Neural crest cell (in vitro differentiated cells): ENCODE results near the gene MB21D2. TPM values are rescaled to one million over a fixed set of nuclear protein-coding genes. Genes with fewer than 3 reads are reported as not detected.
"Not testable (repeated sequence)": the region's sequence is repeated elsewhere in the genome, so short reads cannot be mapped to it uniquely, and the experiment has no call there.

Source experiments
- DNase-seq: peaks from one replicate; pipeline ENCODE4 v3.0.0; 2021; ENCODE audit warnings: low read depth, mixed read lengths, low spot score
- H3K27ac Mint-ChIP-seq: one replicate; pipeline ENCODE4 v1.8.0; 2021; ENCODE audit warnings: mild to moderate bottlenecking, mixed read lengths; ENCODE audit not compliant: unreplicated experiment
- H3K27me3 Mint-ChIP-seq: 2 replicates; pipeline ENCODE4 v1.8.0; 2021; ENCODE audit warnings: low read depth, mild to moderate bottlenecking, mixed read lengths
- H3K36me3 Mint-ChIP-seq: 2 replicates; pipeline ENCODE4 v1.8.0; 2021; ENCODE audit warnings: low read depth, mild to moderate bottlenecking, mixed read lengths
- H3K4me1 Mint-ChIP-seq: 2 replicates; pipeline ENCODE4 v1.8.0; 2021; ENCODE audit warnings: mixed read lengths
- H3K4me3 Mint-ChIP-seq: one replicate; pipeline ENCODE4 v1.8.0; 2021; ENCODE audit warnings: mild to moderate bottlenecking, mixed read lengths
- H3K9me3 Mint-ChIP-seq: 2 replicates; pipeline ENCODE4 v1.8.0; 2021; ENCODE audit warnings: mixed read lengths
- CTCF ChIP-seq: fragments of 200-600 bp; sonication (generic); conservative IDR thresholded peaks from 2 replicates; pipeline ENCODE4 v1.5.0; 2021; ENCODE audit warnings: antibody characterized with exemption, mild to moderate bottlenecking
- long read RNA-seq: library from polyadenylated mRNA; unstranded; transcript quantifications from one replicate; pipeline ENCODE4 v2.0.0, GENCODE V29; 2020
- total RNA-seq: library from RNA; stranded (reverse); gene quantifications from 2 replicates; pipeline ENCODE4 v1.2.1, GENCODE V29; 2021

Gene MB21D2
- total RNA-seq: 4.9 and 5.5 TPM in 2 replicates
- long read RNA-seq, transcript MB21D2-201 (2 exons, 3,368 nt): major isoform, 21 of 23 reads
- long read RNA-seq, partial matches to known transcripts: 2 of 23 reads
- long read RNA-seq, other reads (novel, unspliced or antisense): 0 of 23 reads

DNA sequence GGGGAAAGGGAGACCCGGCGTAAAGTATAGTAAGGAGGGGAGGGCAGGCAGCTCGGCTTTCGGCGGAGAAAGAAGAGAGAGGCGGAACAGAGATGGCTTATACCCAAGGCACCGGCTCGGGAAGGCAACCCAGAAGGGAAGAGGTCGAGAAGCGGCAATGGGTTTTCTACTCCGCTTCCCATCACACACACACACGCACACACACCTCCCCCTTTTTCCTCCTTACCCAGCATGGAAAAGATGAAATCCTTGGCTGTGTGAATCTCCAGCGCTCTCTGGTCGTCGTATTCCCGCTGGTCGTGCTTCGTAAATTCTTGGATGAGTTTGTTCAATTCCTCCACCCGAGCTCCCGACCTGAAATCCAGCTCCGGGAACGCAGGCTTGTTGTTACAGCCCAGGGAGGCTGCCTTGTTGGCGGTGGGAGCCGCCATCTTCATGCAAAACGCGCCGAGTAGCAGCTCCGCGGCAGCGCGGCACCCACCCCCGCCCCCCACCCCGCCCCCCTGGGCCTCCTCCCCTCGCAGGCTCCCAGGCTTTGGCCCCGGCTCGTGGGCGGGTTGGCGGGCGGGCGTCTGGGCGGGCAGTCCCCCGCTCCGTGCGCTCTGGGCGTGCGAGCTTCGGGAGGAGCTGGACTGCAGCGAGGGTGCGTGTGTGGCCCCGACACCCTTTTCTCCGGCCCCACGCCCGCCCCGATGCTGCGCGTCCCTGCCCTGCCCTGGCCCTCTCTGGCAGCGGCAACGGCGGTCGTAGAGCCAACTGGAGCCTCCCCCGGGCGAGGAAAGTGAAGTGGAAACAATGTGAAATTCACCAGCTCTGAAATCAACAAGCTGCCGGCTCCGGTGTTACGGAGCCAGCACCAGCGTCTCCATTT is at the start of gene MB21D2:
MB21D2 (minus strand) TSS at position 453 of the 871 bp plus-strand sequence; CDS start at position 437, 16 bp downstream.
- Mint-ChIP-seq H3K27ac (peak within 1 kb of the TSS; percentile 91), H3K4me3 (peak within 1 kb of the TSS; percentile 100), H3K27me3 (peaks cover 39% of the 10 kb centered on the region), H3K36me3 (no peaks in the 10 kb centered on the region), H3K9me3 (no peaks in the 10 kb centered on the region), H3K4me1 (peaks cover 29% of the 10 kb centered on the region)
- peak; percentile 43 for TF ChIP-seq CTCF
- peak; percentile 62 for DNase-seq

DNA sequence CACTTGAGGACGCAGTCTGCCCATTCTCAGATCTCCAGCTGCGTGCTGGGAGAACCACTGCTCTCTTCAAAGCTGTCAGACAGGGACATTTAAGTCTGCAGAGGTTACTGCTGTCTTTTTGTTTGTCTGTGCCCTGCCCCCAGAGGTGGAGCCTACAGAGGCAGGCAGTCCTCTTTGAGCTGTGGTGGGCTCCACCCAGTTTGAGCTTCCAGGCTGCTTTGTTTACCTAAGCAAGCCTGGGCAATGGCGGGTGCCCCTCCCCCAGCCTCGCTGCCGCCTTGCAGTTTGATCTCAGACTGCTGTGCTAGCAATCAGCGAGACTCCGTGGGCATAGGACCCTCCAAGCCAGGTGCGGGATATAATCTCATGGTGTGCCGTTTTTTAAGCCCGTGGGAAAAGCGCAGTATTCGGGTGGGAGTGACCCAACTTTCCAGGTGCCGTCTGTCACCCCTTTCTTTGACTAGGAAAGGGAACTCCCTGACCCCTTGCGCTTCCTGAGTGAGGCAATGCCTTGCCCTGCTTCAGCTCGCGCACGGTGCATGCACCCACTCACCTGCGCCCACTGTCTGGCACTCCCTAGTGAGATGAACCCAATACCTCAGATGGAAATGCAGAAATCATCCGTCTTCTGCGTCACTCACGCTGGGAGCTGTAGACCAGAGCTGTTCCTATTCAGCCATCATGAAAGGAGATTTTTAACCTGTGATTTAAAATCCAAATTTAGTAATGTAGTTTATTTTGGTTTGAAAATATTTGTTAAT is 47.5 kb upstream of the MB21D2 start:
- not testable (repeated sequence) for H3K36me3 Mint-ChIP-seq, H3K4me3 Mint-ChIP-seq, H3K4me1 Mint-ChIP-seq, H3K27ac Mint-ChIP-seq, H3K9me3 Mint-ChIP-seq, H3K27me3 Mint-ChIP-seq, DNase-seq

DNA sequence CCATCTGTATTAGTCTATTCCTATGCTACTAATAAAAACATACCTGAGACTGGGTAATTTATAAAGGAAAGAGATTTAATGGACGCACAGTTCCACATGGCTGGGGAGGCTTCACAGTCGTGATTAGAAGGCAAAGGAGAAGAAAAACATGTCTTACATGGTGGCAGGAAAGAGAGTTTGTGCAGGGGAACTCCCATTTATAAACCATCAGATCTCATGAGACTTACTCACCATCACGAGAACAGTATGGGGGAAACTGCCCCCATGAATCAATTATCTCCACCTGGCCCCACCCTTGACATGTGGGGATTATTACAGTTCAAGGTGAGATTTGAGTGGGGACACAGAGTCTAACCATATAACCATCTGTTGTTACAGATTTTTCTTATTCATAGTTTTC is 42.1 kb upstream of the MB21D2 start:
- DNase-seq: no peak
- Mint-ChIP-seq H3K27ac (no peak overlapping the region), H3K27me3 (peaks cover 2% of the 10 kb centered on the region), H3K36me3 (no peaks in the 10 kb centered on the region), H3K4me3 (no peak overlapping the region), H3K9me3 (no peaks in the 10 kb centered on the region), H3K4me1 (no peaks in the 10 kb centered on the region)
- TF ChIP-seq CTCF: no peak

- peaks cover 2% of the 10 kb centered on the region for H3K27me3 Mint-ChIP-seq
- no peak overlapping the region for H3K4me3 Mint-ChIP-seq
- no peaks in the 10 kb centered on the region for H3K9me3 Mint-ChIP-seq
- no peak overlapping the region for H3K27ac Mint-ChIP-seq
- DNase-seq: no peak
- no peaks in the 10 kb centered on the region for H3K36me3 Mint-ChIP-seq
- no peaks in the 10 kb centered on the region for H3K4me1 Mint-ChIP-seq
- TF ChIP-seq CTCF: no peak
Observed at GRCh38 chr3:192958219-192958872, 40.7 kb upstream of the MB21D2 start.

- no peak for DNase-seq
- TF ChIP-seq CTCF: no peak
- Mint-ChIP-seq H3K9me3 (peaks cover 3% of the 10 kb centered on the region), H3K4me1 (no peaks in the 10 kb centered on the region), H3K27ac (no peak overlapping the region), H3K36me3 (no peaks in the 10 kb centered on the region), H3K27me3 (peaks cover 2% of the 10 kb centered on the region), H3K4me3 (no peak overlapping the region)
Observed at GRCh38 chr3:192957441-192958021, 39.9 kb upstream of the MB21D2 start.
